Lower leg skin (tissue), 4 donors: ENCODE results near the gene DPM2. TPM values are rescaled to one million over a fixed set of nuclear protein-coding genes. Genes with fewer than 3 reads are reported as not detected.

Experiments used
- DNase-seq, 2 donors: peaks; one replicate each; pipeline ENCODE4 v3.0.0-alpha.2; 2019; ENCODE audit warnings: low spot score in 2 of 2
- H3K4me3 ChIP-seq: fragments of 200-600 bp; sonication (generic); 2 replicates; pipeline ENCODE4 v1.5.1; 2017; ENCODE audit warnings: mild to moderate bottlenecking, low read depth; ENCODE audit not compliant: poor library complexity, severe bottlenecking
- CTCF ChIP-seq, 3 donors: fragments of 450-650 bp; IDR thresholded peaks; one replicate each; pipeline ENCODE4 v1.5.1; 2016; ENCODE audit warnings: antibody characterized with exemption in 3 of 3, mild to moderate bottlenecking in 3 of 3, moderate library complexity in 2 of 3
- POLR2A ChIP-seq, 2 donors: fragments of 450-650 bp; IDR thresholded peaks; one replicate each; pipeline ENCODE4 v1.6.1; 2016 to 2017; ENCODE audit warnings: antibody characterized with exemption in 2 of 2, mild to moderate bottlenecking in 1 of 2, moderate library complexity in 1 of 2
- WGBS, 2 donors: methylation state at CpG; one replicate each; pipeline ENCODE4 v1.1.5; 2018; 5-methylcytosine and 5-hydroxymethylcytosine counted together
- intact Hi-C: fragments of 100-400 bp; cut with DNase I; formaldehyde crosslinking; loops from one replicate; pipeline ENCODE4 v1.15.0; 2023; ENCODE audit warnings: low total_unique reads
- total RNA-seq, 4 donors: library from RNA; depleted of rRNA; stranded (reverse); fragments of >200 nt; gene quantifications; one replicate each; pipeline ENCODE4 v1.1.0, GENCODE V29; 2016

Gene DPM2
- total RNA-seq, 4 donors from 2014 or later: 11.9 to 21.1 (median 15.8) TPM

DNA sequence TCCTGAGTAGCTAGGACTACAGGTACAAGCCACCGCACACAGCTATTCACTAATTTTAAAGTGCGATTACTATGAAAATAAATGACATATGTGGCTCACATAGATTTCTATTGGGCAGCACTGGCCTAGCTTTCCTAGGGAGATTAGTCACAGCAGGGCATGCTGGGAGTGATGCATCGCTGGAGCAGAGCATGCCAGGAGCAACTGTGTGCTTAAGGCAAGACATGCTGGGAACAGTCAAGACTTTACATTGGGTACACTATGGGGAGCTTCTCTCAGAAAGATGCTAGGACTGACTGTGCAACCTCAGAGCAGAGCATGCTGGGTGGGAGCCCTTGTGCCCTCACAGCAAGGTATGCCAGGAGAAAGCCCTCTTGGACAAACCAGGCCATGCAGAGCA is 47.6 kb downstream of the DPM2 start:
- 92 to 94% methylated on average over 3 of the region's 3 CpGs for WGBS, 2 donors
- H3K4me3 ChIP-seq: no peak overlapping the region
- DNase-seq: no peak
- intact Hi-C loops: no loop called here
- TF ChIP-seq CTCF (IDR thresholded peaks at IDR 0.05) (no peak), POLR2A (IDR thresholded peaks at IDR 0.05) (no peak)

DNA sequence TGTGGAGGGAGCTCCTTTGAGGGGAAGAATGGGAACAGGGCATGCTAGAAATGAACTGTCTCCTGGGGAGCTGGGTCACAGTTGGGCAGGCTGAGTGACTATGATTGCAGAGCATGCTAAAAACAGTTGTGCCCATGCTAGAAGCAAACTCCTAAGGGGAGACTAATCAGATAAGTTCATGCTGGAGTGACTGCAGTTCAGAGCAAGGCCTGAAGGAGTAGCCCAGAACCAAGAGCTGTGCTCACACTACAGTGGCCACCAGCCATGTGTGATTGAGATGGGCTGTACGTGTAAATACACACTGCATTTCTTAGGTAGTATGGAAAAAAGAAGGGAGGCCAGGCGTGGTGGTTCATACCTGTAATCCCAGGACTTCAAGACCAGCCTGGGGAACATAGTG is 49.9 kb downstream of the DPM2 start:
- intact Hi-C loops: no loop called here
- no peak for TF ChIP-seq CTCF (IDR thresholded peaks at IDR 0.05)
- no peak for TF ChIP-seq POLR2A (IDR thresholded peaks at IDR 0.05)
- H3K4me3 ChIP-seq: no peak overlapping the region
- 88 to 90% methylated on average over 2 of the region's 2 CpGs for WGBS, 2 donors
- no peak for DNase-seq

GRCh38 chr9:127886401-127886972 is 51.2 kb downstream of the DPM2 start:
- TF ChIP-seq CTCF (IDR thresholded peaks at IDR 0.05): no peak
- TF ChIP-seq POLR2A (IDR thresholded peaks at IDR 0.05): no peak
- H3K4me3 ChIP-seq: no peak overlapping the region
- no peak for DNase-seq
- intact Hi-C loops: no loop called here
- 91 to 95% methylated on average over 16 to 18 of the region's 18 CpGs for WGBS, 2 donors

DNA sequence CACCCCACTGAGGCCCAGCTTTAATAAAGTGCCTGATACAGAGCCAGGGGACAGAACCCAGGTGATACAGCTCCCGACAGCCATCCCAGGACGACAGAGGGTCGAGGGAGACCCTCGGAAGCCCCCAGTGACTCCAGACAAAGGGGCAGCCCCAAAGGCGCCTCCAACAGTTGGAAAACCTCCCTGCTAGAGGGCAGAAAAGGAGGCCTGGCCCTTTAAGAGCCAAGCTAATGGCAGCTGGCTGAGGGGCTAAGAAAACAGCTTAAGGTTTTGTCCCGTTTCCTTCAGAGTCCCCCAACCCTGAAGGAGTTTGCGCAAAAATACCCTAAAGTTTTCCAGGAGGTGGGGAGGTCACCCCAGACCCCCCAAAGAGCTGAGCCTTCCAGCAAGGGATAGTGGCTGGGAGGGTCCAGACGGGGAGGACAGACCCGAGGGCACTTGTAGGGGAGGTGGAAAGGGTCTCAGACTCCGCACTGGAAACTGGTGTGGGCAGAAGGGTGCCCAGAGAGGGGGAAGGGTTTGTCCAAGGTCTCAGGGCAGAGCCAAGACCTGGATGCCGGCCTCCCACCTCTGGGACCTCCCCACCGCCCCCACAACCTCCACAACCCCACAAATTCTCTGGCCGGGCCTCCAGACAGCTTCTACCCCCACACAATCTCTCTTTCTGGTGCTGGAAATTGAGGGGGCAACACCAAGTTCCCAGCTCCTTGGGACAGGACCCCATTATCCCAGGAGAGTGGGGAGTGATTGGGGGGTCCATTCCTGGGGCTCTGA is 52.0 kb downstream of the DPM2 start:
- 80 to 82% methylated on average over 13 of the region's 13 CpGs for WGBS, 2 donors
- TF ChIP-seq POLR2A (IDR thresholded peaks at IDR 0.05): no peak
- TF ChIP-seq CTCF (IDR thresholded peaks at IDR 0.05): no peak
- no peak overlapping the region for H3K4me3 ChIP-seq
- no peak for DNase-seq
- intact Hi-C loops: no loop called here

Other genes with a start within 250 kb of the DPM2 start
- gene CFAP157, start 230.9 kb downstream of the DPM2 start, total RNA-seq: under 1 TPM in 1 of 4 donors, not detected in 3; 0.23 TPM
- 10 to 100 TPM; 28.2 to 71.8 (median 52.3) TPM for gene PTRH1, start 222.2 kb downstream of the DPM2 start, total RNA-seq
- under 1 TPM in 1 of 4 donors, not detected in 3; 0.25 TPM for gene TTC16, start 221.8 kb downstream of the DPM2 start, total RNA-seq
- 10 to 100 TPM; 11.5 to 19.9 (median 15.1) TPM for gene TOR2A, start 202.6 kb downstream of the DPM2 start, total RNA-seq
- 1 to 10 TPM; 1.9 to 8.5 (median 5.3) TPM for gene SH2D3C, start 159.2 kb downstream of the DPM2 start, total RNA-seq
- gene CDK9, start 151.8 kb downstream of the DPM2 start, total RNA-seq: 10 to 100 TPM; 60.7 to 96.3 (median 70.7) TPM
- gene FPGS, start 135.0 kb downstream of the DPM2 start, total RNA-seq: 10 to 100 TPM; 21.3 to 46.5 (median 37.4) TPM
- gene ENG, start 83.2 kb downstream of the DPM2 start, total RNA-seq: 10 to 100 TPM; 12.0 to 51.1 (median 19.6) TPM
- gene AK1, start 60.2 kb downstream of the DPM2 start, total RNA-seq: 10 to 100 TPM in 3 of 4 donors, 1 to 10 TPM in 1; 9.5 to 35.4 (median 19.8) TPM
- 10 to 100 TPM; 50.5 to 72.9 (median 65.6) TPM for gene ST6GALNAC6, start 38.3 kb downstream of the DPM2 start, total RNA-seq
- 10 to 100 TPM in 2 of 4 donors, 1 to 10 TPM in 2; 4.6 to 28.5 (median 16.5) TPM for gene ST6GALNAC4, start 20.8 kb downstream of the DPM2 start, total RNA-seq
- gene PIP5KL1, start 7.1 kb downstream of the DPM2 start, total RNA-seq: 10 to 100 TPM in 1 of 4 donors, 1 to 10 TPM in 3; 4.1 to 11.3 (median 8.4) TPM
- 10 to 100 TPM; 33.0 to 81.3 (median 48.9) TPM for gene EEIG1, start 43.1 kb upstream of the DPM2 start, total RNA-seq
- gene NAIF1, start 129.5 kb upstream of the DPM2 start, total RNA-seq: 10 to 100 TPM in 1 of 4 donors, 1 to 10 TPM in 3; 8.6 to 10.8 (median 9.6) TPM
- 10 to 100 TPM; 26.4 to 40.3 (median 32.0) TPM for gene SLC25A25, start 130.4 kb upstream of the DPM2 start, total RNA-seq
- gene PTGES2, start 189.9 kb upstream of the DPM2 start, total RNA-seq: 10 to 100 TPM; 32.6 to 66.5 (median 56.3) TPM
- 10 to 100 TPM in 2 of 4 donors, 1 to 10 TPM in 2; 3.7 to 33.8 (median 19.1) TPM for gene LCN2, start 211.6 kb upstream of the DPM2 start, total RNA-seq
- 100 to 1,000 TPM; 288 to 606 (median 392) TPM for gene BBLN, start 222.4 kb upstream of the DPM2 start, total RNA-seq